AG04450 (cell line): ENCODE results near the gene NCKAP5L. TPM values are rescaled to one million over a fixed set of nuclear protein-coding genes. Genes with fewer than 3 reads are reported as not detected.

Source experiments
- CTCF ChIA-PET: fragments of 300-600, 350-600 bp; formaldehyde crosslinking; extraction: SDS; loops from one replicate; lab custom pipeline; 2022; ENCODE audit warnings: antibody characterized with exemption, inconsistent platforms; lab: Charles Lee
- POLR2A ChIA-PET: fragments of 350-600 bp; formaldehyde crosslinking; extraction: SDS; loops from one replicate; lab custom pipeline; 2021; ENCODE audit warnings: antibody characterized with exemption, inconsistent platforms; lab: Yijun Ruan, JAX
- DNase-seq: peaks from one replicate; pipeline ENCODE4 v3.0.0-alpha.2; 2011; ENCODE audit warnings: low read depth, low spot score
- H3K27ac ChIP-seq: one replicate; pipeline ENCODE4 v1.5.1; 2012; ENCODE audit warnings: low read depth, low read length, control low read depth
- H3K27me3 ChIP-seq: one replicate; pipeline ENCODE4 v1.6.0; 2012; ENCODE audit warnings: low read length; ENCODE audit not compliant: control insufficient read depth, insufficient read depth
- H3K4me3 ChIP-seq: 2 replicates; pipeline ENCODE4 v1.5.1; 2011; ENCODE audit warnings: mild to moderate bottlenecking, low read depth, low read length, control low read depth
- H3K9me3 ChIP-seq: 2 replicates; pipeline ENCODE4 v1.5.1; 2012; ENCODE audit warnings: low read length; ENCODE audit not compliant: control insufficient read depth, insufficient read depth
- polyA plus RNA-seq: library from polyadenylated mRNA; depleted of rRNA; stranded (reverse); fragments of >200 nt; gene quantifications from 2 replicates; pipeline ENCODE4 v1.2.3, GENCODE V29; 2011
- TF ChIP-seq, protein P1 (sequence below): IDR thresholded peaks from 2 replicates; pipeline ENCODE4 v1.5.1; 2011; ENCODE audit warnings: low read depth, low read length, control low read depth, inconsistent platforms

The NCKAP5L gene
- polyA plus RNA-seq, 1 experiment = 5.6 TPM

DNA sequence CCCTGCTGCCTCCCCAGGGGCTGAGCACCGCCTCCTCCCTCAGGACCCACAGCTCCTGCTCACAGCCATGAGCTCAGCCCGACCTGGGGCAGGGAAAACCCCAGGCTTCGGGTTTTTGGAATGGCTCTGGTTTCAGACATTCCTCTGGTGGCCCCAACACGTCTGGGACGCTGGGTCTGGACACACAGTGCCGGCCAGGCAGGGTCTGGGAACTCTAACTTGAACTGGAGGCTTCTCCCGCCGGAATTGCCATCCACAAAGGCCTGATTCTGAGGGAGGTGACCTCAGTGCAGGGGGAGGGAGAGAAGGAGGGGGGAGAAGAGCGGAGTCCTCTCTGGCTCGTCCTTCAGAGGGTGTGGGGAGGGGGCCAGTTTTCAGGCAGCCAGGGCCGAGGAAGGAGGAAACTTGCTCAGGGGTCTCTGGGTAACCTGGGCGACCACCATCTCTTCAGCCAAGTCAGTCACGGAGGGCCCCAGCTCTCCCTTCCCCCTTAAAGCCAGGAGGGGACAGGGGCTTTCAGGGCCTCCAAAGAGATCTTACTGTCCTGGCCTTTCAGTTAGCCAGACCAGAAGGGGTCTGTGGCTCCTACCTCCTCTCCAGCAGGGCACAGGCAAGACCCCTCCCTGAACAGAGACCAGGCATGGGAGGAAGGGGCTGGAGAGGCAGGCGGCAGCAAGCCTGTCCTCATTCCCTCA, 19.4 kb downstream of the NCKAP5L start:
- POLR2A ChIA-PET = no interaction called here
- TF ChIP-seq, protein P1, sequence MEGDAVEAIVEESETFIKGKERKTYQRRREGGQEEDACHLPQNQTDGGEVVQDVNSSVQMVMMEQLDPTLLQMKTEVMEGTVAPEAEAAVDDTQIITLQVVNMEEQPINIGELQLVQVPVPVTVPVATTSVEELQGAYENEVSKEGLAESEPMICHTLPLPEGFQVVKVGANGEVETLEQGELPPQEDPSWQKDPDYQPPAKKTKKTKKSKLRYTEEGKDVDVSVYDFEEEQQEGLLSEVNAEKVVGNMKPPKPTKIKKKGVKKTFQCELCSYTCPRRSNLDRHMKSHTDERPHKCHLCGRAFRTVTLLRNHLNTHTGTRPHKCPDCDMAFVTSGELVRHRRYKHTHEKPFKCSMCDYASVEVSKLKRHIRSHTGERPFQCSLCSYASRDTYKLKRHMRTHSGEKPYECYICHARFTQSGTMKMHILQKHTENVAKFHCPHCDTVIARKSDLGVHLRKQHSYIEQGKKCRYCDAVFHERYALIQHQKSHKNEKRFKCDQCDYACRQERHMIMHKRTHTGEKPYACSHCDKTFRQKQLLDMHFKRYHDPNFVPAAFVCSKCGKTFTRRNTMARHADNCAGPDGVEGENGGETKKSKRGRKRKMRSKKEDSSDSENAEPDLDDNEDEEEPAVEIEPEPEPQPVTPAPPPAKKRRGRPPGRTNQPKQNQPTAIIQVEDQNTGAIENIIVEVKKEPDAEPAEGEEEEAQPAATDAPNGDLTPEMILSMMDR = no peak
- no peak overlapping the region for H3K4me3 ChIP-seq

DNA sequence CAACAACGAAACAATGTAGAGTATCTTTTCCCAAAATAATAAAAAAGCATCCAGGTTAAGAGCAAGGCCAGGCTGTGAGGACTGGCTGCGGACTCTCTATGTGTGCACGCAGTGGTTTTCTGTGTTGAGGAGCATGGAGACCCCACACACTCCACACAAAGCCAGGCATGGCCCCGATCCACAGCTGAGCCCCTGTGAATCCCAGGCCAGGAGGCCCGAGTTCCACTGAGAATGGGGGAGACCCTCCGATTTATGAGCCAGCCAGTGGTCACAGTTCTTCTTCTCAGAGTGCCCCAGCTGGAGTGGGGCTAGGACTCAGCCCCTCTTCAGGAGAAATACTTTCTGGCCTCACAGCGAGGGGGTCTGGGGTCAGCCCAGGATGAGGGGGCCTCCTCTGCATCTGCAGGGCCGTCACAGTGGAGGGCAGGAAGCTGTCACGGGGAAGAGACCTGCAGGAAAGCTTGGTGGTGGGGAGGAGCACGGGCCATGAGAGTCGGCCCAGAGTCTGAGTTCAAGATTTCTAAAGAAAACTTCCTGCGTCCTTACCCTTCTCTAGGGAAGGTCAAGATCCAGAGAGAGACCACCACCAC, 20.1 kb downstream of the NCKAP5L start:
- Histone ChIP-seq H3K9me3 (no peaks in the 10 kb centered on the region; the same call in 1 of the 2 replicates), H3K4me3 (no peak overlapping the region), H3K27ac (no peak overlapping the region), H3K27me3 (no peaks in the 10 kb centered on the region)
- ChIA-PET CTCF (interaction anchor here (0.9 kb wide), 1 partner anchor 30 kb away, joined by 5 read pairs; no protein-coding TSS in a partner anchor), POLR2A (no interaction called here)
- TF ChIP-seq, protein P1 = no peak
- no peak for DNase-seq

More for the DNA sequence above, 19.4 kb downstream of the NCKAP5L start:
- no peak for DNase-seq
- no peaks in the 10 kb centered on the region for H3K27me3 ChIP-seq
- CTCF ChIA-PET = interaction anchor here (0.9 kb wide), 1 partner anchor 31 kb away, joined by 5 read pairs; no protein-coding TSS in a partner anchor
- peak overlapping the region; percentile 11 for H3K27ac ChIP-seq
- H3K9me3 ChIP-seq = no peaks in the 10 kb centered on the region; the same call in 1 of the 2 replicates

DNA sequence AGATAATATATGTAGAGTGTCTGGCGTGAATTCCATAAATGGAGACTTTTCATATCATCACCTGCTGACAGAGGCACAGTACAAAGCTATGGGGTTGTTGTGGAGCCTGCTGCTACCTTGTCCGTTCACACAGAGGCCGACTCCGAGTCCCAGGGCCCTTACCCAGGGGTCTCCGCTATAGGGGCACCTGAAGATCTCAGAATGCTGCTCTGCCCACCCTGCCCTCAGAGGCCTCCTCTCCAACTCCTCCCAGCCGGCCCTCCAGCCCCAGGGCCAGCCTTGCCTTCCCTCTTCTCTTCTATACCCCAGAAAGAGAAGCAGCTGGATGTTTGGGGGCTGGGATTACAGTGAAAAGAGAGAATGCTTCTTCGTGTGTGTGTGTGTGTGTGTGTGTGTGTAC, 21.3 kb downstream of the NCKAP5L start:
- Histone ChIP-seq H3K27me3 (no peaks in the 10 kb centered on the region), H3K27ac (no peak overlapping the region), H3K9me3 (no peaks in the 10 kb centered on the region; the same call in 1 of the 2 replicates), H3K4me3 (no peak overlapping the region)
- CTCF ChIA-PET = no interaction called here
- TF ChIP-seq, protein P1 = no peak
- DNase-seq = no peak
- POLR2A ChIA-PET = no interaction called here

DNA sequence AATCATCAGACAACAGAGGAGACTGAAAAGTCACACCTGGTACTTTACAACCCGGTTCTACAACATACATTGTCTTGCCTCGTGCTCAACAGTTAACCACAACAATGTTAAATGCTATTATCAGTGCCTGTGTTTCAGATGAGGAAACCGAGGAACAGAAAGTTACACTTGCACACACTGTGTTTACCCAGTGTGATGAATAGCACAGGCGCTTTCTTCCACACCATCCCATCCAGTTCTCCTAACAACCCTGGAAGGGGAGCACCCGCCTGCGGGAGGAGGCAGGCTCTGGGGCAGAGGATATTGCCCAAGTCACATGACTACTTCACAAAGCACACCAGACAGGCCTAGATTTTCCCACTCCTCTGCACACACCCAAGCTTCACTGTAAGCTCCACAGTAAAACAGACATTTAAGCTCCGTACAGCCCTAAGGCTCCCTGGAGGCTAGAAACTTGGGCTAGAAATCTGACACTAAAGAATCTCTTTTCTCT, 21.8 kb downstream of the NCKAP5L start:
- DNase-seq = no peak
- TF ChIP-seq, protein P1 = no peak
- no peak overlapping the region for H3K4me3 ChIP-seq
- no peaks in the 10 kb centered on the region for H3K27me3 ChIP-seq
- CTCF ChIA-PET = no interaction called here
- H3K27ac ChIP-seq = no peak overlapping the region
- H3K9me3 ChIP-seq = no peaks in the 10 kb centered on the region; the same call in 1 of the 2 replicates
- POLR2A ChIA-PET = interaction anchor here (2.6 kb wide), 1 partner anchor 22 kb away, joined by 9 read pairs; the partner anchor contains the start of gene NCKAP5L

DNA sequence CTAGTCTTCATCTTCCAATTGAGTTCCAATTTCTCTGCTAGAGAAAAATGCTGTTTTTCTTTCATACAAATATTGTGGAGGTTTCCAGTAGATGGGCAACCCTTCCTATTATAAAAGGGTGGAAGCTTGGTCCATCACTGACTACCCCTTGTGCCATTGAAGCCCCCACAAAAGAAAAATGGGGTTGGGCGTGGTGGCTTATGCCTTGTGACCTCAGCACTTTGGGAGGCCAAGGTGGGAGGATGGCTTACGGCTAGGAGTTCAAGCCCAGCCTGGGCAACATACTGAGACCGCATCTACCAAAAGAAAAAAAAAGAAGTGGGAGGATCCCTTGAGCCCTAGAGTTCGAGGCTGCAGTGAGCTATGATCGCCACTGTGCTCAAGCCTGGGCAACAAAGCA, 22.8 kb downstream of the NCKAP5L start:
- ChIA-PET POLR2A (interaction anchor here (0.7 to 2.6 kb wide), 2 partner anchors 15 to 23 kb away, joined by 3 to 9 read pairs; partner anchors contain the start of gene NCKAP5L), CTCF (no interaction called here)
- TF ChIP-seq, protein P1 = no peak

More for the DNA sequence above, 22.8 kb downstream of the NCKAP5L start:
- no peak for DNase-seq
- H3K27me3 ChIP-seq = no peaks in the 10 kb centered on the region
- H3K27ac ChIP-seq = no peak overlapping the region
- no peaks in the 10 kb centered on the region; the same call in 1 of the 2 replicates for H3K9me3 ChIP-seq
- H3K4me3 ChIP-seq = no peak overlapping the region
